ENCODE results near the gene WDR93. TPM values are rescaled to one million over a fixed set of nuclear protein-coding genes. Genes with fewer than 3 reads are reported as not detected.

The WDR93 gene
- total and polyA plus RNA-seq, 2 donors (not counting 1 experiment from before 2014, with no cell fraction given) = 0.12 TPM; not detected in 1

GRCh38 chr15:89769366-89769765 is 78.8 kb downstream of the WDR93 start:
- ATAC-seq (ENCODE audit: low read depth) = no peak
- WGBS (ENCODE audit: insufficient coverage) = no CpG with 5 or more reads among the region's 3 CpGs
- Mint-ChIP-seq H3K9me3 (ENCODE audit: insufficient read depth) (no peaks in the 10 kb centered on the region), H3K27ac (no peak overlapping the region), H3K4me1 (no peaks in the 10 kb centered on the region), H3K27me3 (no peaks in the 10 kb centered on the region), H3K4me3 (no peak overlapping the region)
- Histone ChIP-seq H3K36me3 (replicated peaks in 1 of 2; ENCODE audit: control extremely low read depth in 1 of 2, control insufficient read depth in 1 of 2, extremely low read depth in 1 of 2, insufficient read depth in 2 of 2, low read length in 1 of 2) (no peaks in the 10 kb centered on the region), H3K9ac (ENCODE audit: low read length) (no peak overlapping the region), H3K4me2 (replicated peaks; ENCODE audit: low read depth, low read length, poor library complexity, severe bottlenecking) (no peak overlapping the region), H3K4me3 (ENCODE audit: control extremely low read depth in 1 of 5, extremely low read depth in 1 of 5, insufficient read depth in 1 of 5, low read depth in 2 of 5, low read length in 4 of 5) (no peak overlapping the region), H3K27ac (ENCODE audit: low read length in 2 of 2) (no peak overlapping the region), H3K27me3 (replicated peaks in 1 of 4; ENCODE audit: control extremely low read depth in 1 of 4, control insufficient read depth in 3 of 4, insufficient read depth in 4 of 4, low read length in 3 of 4) (peaks cover 0 to 3% (median 1%) of the 10 kb centered on the region in 4 experiments), H3K9me3 (ENCODE audit: control extremely low read depth in 1 of 3, control insufficient read depth in 2 of 3, insufficient read depth in 1 of 3, low read length in 2 of 3) (no peaks in the 10 kb centered on the region), H4K20me1 (ENCODE audit: control insufficient read depth, insufficient read depth, low read length, poor library complexity, severe bottlenecking) (no peaks in the 10 kb centered on the region), H3K79me2 (ENCODE audit: control insufficient read depth, insufficient read depth, low read length) (no peaks in the 10 kb centered on the region), H2AFZ (ENCODE audit: insufficient read depth, low read depth, low read length, poor library complexity, severe bottlenecking) (no peak overlapping the region), H3K4me1 (ENCODE audit: control insufficient read depth in 2 of 2, insufficient read depth in 2 of 2, low read length in 2 of 2) (no peaks in the 10 kb centered on the region)
- POLR2A ChIA-PET = no interaction called here
- no peak for DNase-seq
- CTCF ChIA-PET = interaction anchor here (0.9 to 2.4 kb wide), 2 partner anchors 9 to 105 kb away, joined by 3 to 7 read pairs; no protein-coding TSS in a partner anchor
- TF ChIP-seq CTCF (IDR thresholded peaks at IDR 0.05) = no peak
- intact Hi-C loops (cut with micrococcal nuclease) = loop anchor here (10.0 kb wide), 1 partner anchor 65 kb away; no protein-coding TSS in a partner anchor

GRCh38 chr15:89770041-89770440 is 79.4 kb downstream of the WDR93 start:
- TF ChIP-seq CTCF (IDR thresholded peaks at IDR 0.05) (no peak), EZH2 (IDR thresholded peaks at IDR 0.05; ENCODE audit: borderline replicate concordance, insufficient read depth, low read depth, low read length, poor library complexity, severe bottlenecking) (no peak)
- Histone ChIP-seq H3K9ac (ENCODE audit: low read length) (no peak overlapping the region), H3K79me2 (ENCODE audit: control insufficient read depth, insufficient read depth, low read length) (no peaks in the 10 kb centered on the region), H3K4me1 (ENCODE audit: control insufficient read depth in 2 of 2, insufficient read depth in 2 of 2, low read length in 2 of 2) (no peaks in the 10 kb centered on the region), H3K9me3 (ENCODE audit: control extremely low read depth in 1 of 3, control insufficient read depth in 2 of 3, insufficient read depth in 1 of 3, low read length in 2 of 3) (no peaks in the 10 kb centered on the region), H3K4me3 (ENCODE audit: control extremely low read depth in 1 of 5, extremely low read depth in 1 of 5, insufficient read depth in 1 of 5, low read depth in 2 of 5, low read length in 4 of 5) (no peak overlapping the region), H3K27me3 (replicated peaks in 1 of 4; ENCODE audit: control extremely low read depth in 1 of 4, control insufficient read depth in 3 of 4, insufficient read depth in 4 of 4, low read length in 3 of 4) (peaks cover 0 to 4% (median 1%) of the 10 kb centered on the region in 4 experiments), H2AFZ (ENCODE audit: insufficient read depth, low read depth, low read length, poor library complexity, severe bottlenecking) (no peak overlapping the region), H3K27ac (ENCODE audit: low read length in 2 of 2) (no peak overlapping the region), H4K20me1 (ENCODE audit: control insufficient read depth, insufficient read depth, low read length, poor library complexity, severe bottlenecking) (no peaks in the 10 kb centered on the region), H3K4me2 (replicated peaks; ENCODE audit: low read depth, low read length, poor library complexity, severe bottlenecking) (no peak overlapping the region), H3K36me3 (replicated peaks in 1 of 2; ENCODE audit: control extremely low read depth in 1 of 2, control insufficient read depth in 1 of 2, extremely low read depth in 1 of 2, insufficient read depth in 2 of 2, low read length in 1 of 2) (no peaks in the 10 kb centered on the region)
- ATAC-seq (ENCODE audit: low read depth) = no peak
- ChIA-PET CTCF (no interaction called here), POLR2A (no interaction called here)
- Mint-ChIP-seq H3K27me3 (no peaks in the 10 kb centered on the region), H3K27ac (no peak overlapping the region), H3K4me1 (no peaks in the 10 kb centered on the region), H3K9me3 (ENCODE audit: insufficient read depth) (no peaks in the 10 kb centered on the region), H3K4me3 (no peak overlapping the region)
- WGBS (ENCODE audit: insufficient coverage) = 92% methylated on average over 3 of the region's 3 CpGs
- no peak for DNase-seq
- intact Hi-C loops (cut with micrococcal nuclease) = no loop called here
